Common myeloid progenitor, CD34-positive (primary cell): ENCODE data around the gene SCRN1.
A peak's percentile ranks its signal among the peaks of the same experiment; 100 is the strongest.

ENCODE experiments used
- CTCF ChIA-PET: fragments of 350-600 bp; sonication (Branson Sonifier 250); formaldehyde crosslinking; loops from one replicate; lab custom pipeline; 2021; ENCODE audit warnings: antibody characterized with exemption; lab: Charles Lee
- POLR2A ChIA-PET: fragments of 350-600 bp; sonication (Branson Sonifier 250); formaldehyde crosslinking; loops from one replicate; lab custom pipeline; 2021; ENCODE audit warnings: antibody characterized with exemption; lab: Charles Lee
- DNase-seq, 3 donors: peaks; one replicate each; pipeline versions ENCODE4 v3.0.0 to v3.0.0-alpha.2; 2013
- H3K27ac ChIP-seq, 2 experiments: 1 replicate in 1 of 2; 2 replicates in 1 of 2; pipeline ENCODE4 v1.7.0; 2013; ENCODE audit warnings: inconsistent platforms in 2 of 2, low read length in 2 of 2, mild to moderate bottlenecking in 2 of 2, low read depth in 1 of 2, moderate library complexity in 1 of 2; ENCODE audit not compliant: severe bottlenecking in 2 of 2, insufficient read depth in 1 of 2, poor library complexity in 1 of 2
- H3K27me3 ChIP-seq, 5 experiments: replicated peaks in 2 of 5; 1 replicate in 3 of 5; 2 replicates in 2 of 5; pipeline versions ENCODE4 v1.6.1 to v1.7.0; 2013; ENCODE audit warnings: low read length in 4 of 5, mild to moderate bottlenecking in 2 of 5, moderate library complexity in 2 of 5, inconsistent platforms in 1 of 5; ENCODE audit not compliant: insufficient read depth in 5 of 5, control insufficient read depth in 4 of 5
- H3K36me3 ChIP-seq, 4 experiments: 1 replicate in 2 of 4; 2 replicates in 2 of 4; pipeline versions ENCODE4 v1.6.1 to v1.7.0; 2013; ENCODE audit warnings: low read length in 3 of 4, control low read depth in 1 of 4, mild to moderate bottlenecking in 1 of 4; ENCODE audit not compliant: control insufficient read depth in 4 of 4, insufficient read depth in 4 of 4
- H3K4me1 ChIP-seq, 4 experiments: 1 replicate in 3 of 4; 2 replicates in 1 of 4; pipeline versions ENCODE4 v1.6.1 to v1.7.1; 2013; ENCODE audit warnings: low read length in 3 of 4, mild to moderate bottlenecking in 3 of 4, control low read depth in 1 of 4, inconsistent platforms in 1 of 4, moderate library complexity in 1 of 4; ENCODE audit not compliant: control insufficient read depth in 4 of 4, insufficient read depth in 4 of 4; ENCODE audit errors: control extremely low read depth in 1 of 4
- H3K4me3 ChIP-seq, 7 experiments: 1 replicate in 4 of 7; 2 replicates in 3 of 7; pipeline versions ENCODE4 v1.5.1 to v1.7.0; 2013; ENCODE audit warnings: mild to moderate bottlenecking in 7 of 7, low read length in 6 of 7, moderate library complexity in 6 of 7, inconsistent platforms in 2 of 7, low read depth in 2 of 7, control low read depth in 1 of 7; ENCODE audit not compliant: insufficient read depth in 4 of 7, control insufficient read depth in 1 of 7; ENCODE audit errors: extremely low read depth in 1 of 7
- H3K9me3 ChIP-seq, 5 experiments: 1 replicate in 4 of 5; 2 replicates in 1 of 5; pipeline versions ENCODE4 v1.6.1 to v1.7.1; 2013; ENCODE audit warnings: low read length in 4 of 5, mild to moderate bottlenecking in 2 of 5, inconsistent platforms in 1 of 5, low read depth in 1 of 5, moderate library complexity in 1 of 5; ENCODE audit not compliant: control insufficient read depth in 4 of 5, insufficient read depth in 2 of 5; ENCODE audit errors: control extremely low read depth in 1 of 5
- WGBS: methylation state at CpG from one replicate; pipeline ENCODE4 v1.1.5; 2013; ENCODE audit not compliant: insufficient coverage; 5-methylcytosine and 5-hydroxymethylcytosine counted together

Gene SCRN1

DNA sequence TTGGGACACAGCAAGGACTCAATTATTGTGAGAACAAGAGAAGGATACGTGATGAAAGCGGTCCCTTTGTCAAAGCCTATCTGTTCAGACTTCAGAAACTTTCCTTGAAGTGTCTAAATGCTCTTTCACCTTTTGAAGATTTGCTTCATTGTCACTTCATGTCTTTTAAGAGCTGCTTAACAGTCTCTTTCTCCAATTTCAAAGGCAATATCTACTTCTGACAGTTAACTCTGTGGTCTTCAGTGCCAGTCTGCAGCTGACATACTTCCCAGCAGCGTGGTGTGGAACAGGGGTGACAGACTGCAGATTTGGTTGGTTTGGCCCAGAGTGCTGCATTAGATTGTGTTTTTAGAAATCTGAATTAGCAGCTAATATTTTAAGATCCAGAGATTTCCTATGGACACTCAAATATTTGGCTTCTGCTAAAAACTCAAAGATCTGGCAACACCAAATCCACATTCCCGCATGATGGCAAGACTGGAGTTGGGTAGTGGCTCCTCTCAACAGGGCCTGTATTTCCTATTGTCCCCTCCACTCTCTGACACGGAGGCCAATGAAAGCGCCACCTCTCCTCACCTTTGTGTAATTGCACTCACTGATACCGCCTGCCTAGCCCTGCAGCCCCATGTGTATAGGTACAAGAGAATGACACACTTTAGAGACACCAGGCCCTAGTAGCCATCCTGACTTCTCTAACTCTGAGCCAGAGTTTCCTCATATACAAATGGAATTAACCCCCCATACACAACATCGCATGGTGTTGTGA is 11.5 kb downstream of the SCRN1 start:
- Histone ChIP-seq H3K27me3 (no peaks in the 10 kb centered on the region), H3K4me3 (no peak overlapping the region), H3K9me3 (no peaks in the 10 kb centered on the region), H3K27ac (no peak overlapping the region), H3K36me3 (peaks cover 0 to 7% (median 1%) of the 10 kb centered on the region in 4 experiments), H3K4me1 (peaks cover 0 to 19% (median 5%) of the 10 kb centered on the region in 4 experiments)
- DNase-seq, result peak in 1 of 3 donors; percentile 18
- 98% methylated on average over 4 of the region's 8 CpGs for WGBS
- ChIA-PET POLR2A (interaction anchor here (0.9 kb wide), 1 partner anchor 21 kb away, joined by 3 read pairs; no protein-coding TSS in a partner anchor), CTCF (interaction anchor here (0.6 to 2.5 kb wide), 8 partner anchors 10 to 983 kb away, joined by 3 to 14 read pairs (median 3); no protein-coding TSS in a partner anchor)

DNA sequence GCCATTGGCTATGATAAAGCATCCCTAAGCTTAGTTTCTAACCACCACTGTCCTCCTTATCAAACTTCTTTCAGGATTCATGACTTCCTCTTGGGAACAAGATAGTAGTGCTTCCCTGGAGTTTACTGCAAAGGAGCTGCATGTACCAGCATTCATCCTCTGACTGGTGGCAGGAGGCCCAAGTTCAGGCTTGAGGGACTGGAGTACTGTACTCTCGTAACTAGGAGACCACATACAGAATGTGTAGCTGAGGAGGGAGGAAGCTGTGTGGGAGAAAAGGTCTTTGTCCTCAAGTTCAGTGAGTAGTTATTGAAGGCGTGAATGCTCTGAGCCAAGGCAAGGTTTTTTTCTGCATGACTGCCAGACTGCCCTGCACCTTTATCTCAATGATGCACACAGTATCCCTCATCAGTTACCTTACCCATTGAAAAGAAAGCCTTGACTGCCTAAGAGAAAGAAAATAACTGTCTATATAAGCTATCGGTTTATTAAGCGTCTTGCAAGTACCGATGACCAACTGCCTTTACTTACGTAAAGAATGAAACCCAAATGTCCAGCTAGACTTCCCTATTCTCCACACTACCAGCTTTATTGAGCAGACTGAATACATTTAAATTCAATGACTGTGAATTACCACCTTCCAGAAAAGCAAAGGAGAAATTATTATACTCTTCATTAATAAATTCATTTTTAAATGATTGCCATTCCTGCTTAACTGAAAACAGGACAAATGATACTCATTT is 12.8 kb downstream of the SCRN1 start:
- H3K4me3 ChIP-seq, result no peak overlapping the region
- H3K9me3 ChIP-seq, result no peaks in the 10 kb centered on the region
- no peaks in the 10 kb centered on the region for H3K27me3 ChIP-seq
- CTCF ChIA-PET, result interaction anchor here (0.9 to 2.5 kb wide), 8 partner anchors 8 to 85 kb away, joined by 3 to 14 read pairs (median 3); no protein-coding TSS in a partner anchor
- 100% methylated on average over 6 of the region's 6 CpGs for WGBS
- DNase-seq, result peak in 1 of 3 donors; percentile 14
- H3K36me3 ChIP-seq, result peaks cover 0 to 12% (median 2%) of the 10 kb centered on the region in 4 experiments
- H3K27ac ChIP-seq, result no peak overlapping the region
- POLR2A ChIA-PET, result interaction anchor here (1.0 kb wide), 1 partner anchor 50 kb away, joined by 4 read pairs; the partner anchor contains the start of gene FKBP14
- H3K4me1 ChIP-seq, result peaks cover 0 to 19% (median 5%) of the 10 kb centered on the region in 4 experiments

DNA sequence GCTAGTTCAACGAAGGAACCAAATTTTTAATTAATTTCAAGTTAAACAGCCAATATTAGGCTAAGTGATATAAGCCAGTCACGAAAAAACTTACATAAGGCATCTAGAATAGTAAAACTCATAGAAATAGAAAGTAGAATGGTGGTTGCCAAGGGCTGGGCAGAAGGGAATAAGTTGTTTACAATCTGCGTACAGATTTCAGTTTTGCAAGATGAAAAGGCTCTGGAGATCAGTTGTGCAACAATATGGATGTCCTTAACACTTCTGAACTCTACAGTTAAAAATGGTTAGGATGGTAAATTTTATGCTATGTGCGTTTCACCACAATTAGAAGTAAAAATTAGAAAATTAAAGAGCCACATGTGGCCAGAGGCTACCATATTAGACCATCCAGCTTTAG is 13.3 kb downstream of the SCRN1 start:
- H3K36me3 ChIP-seq, result peaks cover 0 to 12% (median 1%) of the 10 kb centered on the region in 4 experiments
- WGBS, result 100% methylated on average over 1 of the region's 4 CpGs
- H3K4me3 ChIP-seq, result no peak overlapping the region
- no peak overlapping the region for H3K27ac ChIP-seq
- peaks cover 0 to 19% (median 5%) of the 10 kb centered on the region in 4 experiments for H3K4me1 ChIP-seq
- H3K9me3 ChIP-seq, result no peaks in the 10 kb centered on the region
- ChIA-PET CTCF (interaction anchor here (1.0 to 2.1 kb wide), 4 partner anchors 8 to 82 kb away, joined by 3 to 8 read pairs (median 3); no protein-coding TSS in a partner anchor), POLR2A (interaction anchor here (1.0 kb wide), 1 partner anchor 51 kb away, joined by 4 read pairs; the partner anchor contains the start of gene FKBP14)
- peak in 1 of 3 donors; percentile 24 for DNase-seq
- no peaks in the 10 kb centered on the region for H3K27me3 ChIP-seq

DNA sequence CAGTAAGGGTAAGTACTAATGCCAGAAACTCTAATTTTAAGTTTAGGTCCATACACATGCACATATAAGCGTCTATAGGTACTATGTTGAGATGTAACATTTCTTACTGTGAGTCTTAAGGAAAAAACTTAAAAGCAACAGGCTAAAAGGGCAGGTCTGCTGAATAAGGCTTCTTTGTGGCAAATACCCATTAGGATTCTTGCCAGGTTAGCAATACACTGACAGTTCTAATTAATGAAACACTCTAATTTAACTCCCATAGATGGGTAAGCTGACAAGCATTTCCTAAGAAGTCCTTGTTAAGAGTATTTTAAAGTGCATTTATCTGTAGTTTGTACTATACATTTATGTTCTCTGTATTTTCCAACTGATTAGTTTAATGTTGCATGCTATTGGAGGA is 14.0 kb downstream of the SCRN1 start:
- peaks cover 0 to 19% (median 5%) of the 10 kb centered on the region in 4 experiments for H3K4me1 ChIP-seq
- no CpG with 5 or more reads among the region's 1 CpG for WGBS
- ChIA-PET POLR2A (no interaction called here), CTCF (interaction anchor here (1.0 to 1.6 kb wide), 3 partner anchors 9 to 83 kb away, joined by 3 to 4 read pairs (median 3); no protein-coding TSS in a partner anchor)
- H3K4me3 ChIP-seq, result no peak overlapping the region
- no peaks in the 10 kb centered on the region for H3K27me3 ChIP-seq
- H3K27ac ChIP-seq, result no peak overlapping the region
- peaks cover 0 to 17% (median 1%) of the 10 kb centered on the region in 4 experiments for H3K36me3 ChIP-seq
- DNase-seq, result no peak
- H3K9me3 ChIP-seq, result no peaks in the 10 kb centered on the region

DNA sequence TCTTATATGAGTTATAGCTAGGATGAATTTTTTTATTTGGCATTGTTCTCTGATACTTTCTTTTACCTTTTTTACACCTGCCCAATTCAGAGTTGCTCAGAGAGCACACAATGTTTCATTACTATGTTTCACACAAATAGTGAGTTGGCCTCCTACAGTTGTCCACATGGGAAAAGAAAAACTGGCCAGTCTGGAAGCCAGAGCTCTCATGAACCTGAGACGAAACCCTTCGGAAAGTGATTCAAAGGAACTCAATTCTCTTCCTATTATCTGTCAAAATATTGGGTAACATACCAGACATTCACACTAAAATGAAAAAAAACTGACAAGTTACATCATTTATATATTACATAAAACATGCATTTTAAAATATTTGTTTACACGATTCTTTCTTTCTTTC is 15.3 kb downstream of the SCRN1 start:
- Histone ChIP-seq H3K4me1 (peaks cover 0 to 14% (median 8%) of the 10 kb centered on the region in 4 experiments), H3K9me3 (no peaks in the 10 kb centered on the region), H3K27me3 (no peaks in the 10 kb centered on the region), H3K27ac (no peak overlapping the region), H3K36me3 (peaks cover 0 to 24% (median 2%) of the 10 kb centered on the region in 4 experiments), H3K4me3 (no peak overlapping the region)
- POLR2A ChIA-PET, result no interaction called here
- DNase-seq, result no peak
- CTCF ChIA-PET, result interaction anchor here (1.6 kb wide), 1 partner anchor 55 kb away, joined by 4 read pairs; no protein-coding TSS in a partner anchor
- WGBS, result no CpG with 5 or more reads among the region's 3 CpGs

DNA sequence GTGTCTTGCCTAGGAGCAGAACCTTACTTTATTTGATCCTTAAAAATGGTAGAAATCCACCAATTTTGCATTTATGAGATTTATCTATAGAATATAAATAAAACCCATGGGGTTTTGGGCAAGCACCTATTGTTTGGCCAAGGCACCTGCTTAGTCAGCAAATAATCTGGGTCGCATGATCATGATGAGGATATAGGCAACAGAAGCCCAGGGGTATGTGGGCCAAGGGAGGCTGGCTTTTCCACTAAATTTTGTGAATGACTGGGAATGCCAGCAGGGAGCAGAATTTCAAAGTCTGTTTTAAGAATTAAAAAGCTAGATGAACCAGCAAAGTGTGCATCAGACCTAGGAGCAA is 17.3 kb downstream of the SCRN1 start:
- WGBS, result 100% methylated on average over 1 of the region's 1 CpG
- H3K4me1 ChIP-seq, result peaks cover 0 to 14% (median 7%) of the 10 kb centered on the region in 4 experiments
- H3K27ac ChIP-seq, result no peak overlapping the region
- CTCF ChIA-PET, result interaction anchor here (0.9 to 1.5 kb wide), 4 partner anchors 9 to 57 kb away, joined by 3 to 7 read pairs (median 4); no protein-coding TSS in a partner anchor
- H3K36me3 ChIP-seq, result peaks cover 8 to 33% (median 15%) of the 10 kb centered on the region in 4 experiments
- peaks cover 0 to 8% (median 2%) of the 10 kb centered on the region in 5 experiments for H3K9me3 ChIP-seq
- POLR2A ChIA-PET, result no interaction called here
- H3K27me3 ChIP-seq, result no peaks in the 10 kb centered on the region
- no peak for DNase-seq
- no peak overlapping the region for H3K4me3 ChIP-seq
